Right kidney (tissue), 1 donor: Measurements from ENCODE around the gene TLK1.

Experiments
- DNase-seq: peaks from one replicate; pipeline ENCODE4 v3.0.0-alpha.2; 2016

TLK1 gene

DNA sequence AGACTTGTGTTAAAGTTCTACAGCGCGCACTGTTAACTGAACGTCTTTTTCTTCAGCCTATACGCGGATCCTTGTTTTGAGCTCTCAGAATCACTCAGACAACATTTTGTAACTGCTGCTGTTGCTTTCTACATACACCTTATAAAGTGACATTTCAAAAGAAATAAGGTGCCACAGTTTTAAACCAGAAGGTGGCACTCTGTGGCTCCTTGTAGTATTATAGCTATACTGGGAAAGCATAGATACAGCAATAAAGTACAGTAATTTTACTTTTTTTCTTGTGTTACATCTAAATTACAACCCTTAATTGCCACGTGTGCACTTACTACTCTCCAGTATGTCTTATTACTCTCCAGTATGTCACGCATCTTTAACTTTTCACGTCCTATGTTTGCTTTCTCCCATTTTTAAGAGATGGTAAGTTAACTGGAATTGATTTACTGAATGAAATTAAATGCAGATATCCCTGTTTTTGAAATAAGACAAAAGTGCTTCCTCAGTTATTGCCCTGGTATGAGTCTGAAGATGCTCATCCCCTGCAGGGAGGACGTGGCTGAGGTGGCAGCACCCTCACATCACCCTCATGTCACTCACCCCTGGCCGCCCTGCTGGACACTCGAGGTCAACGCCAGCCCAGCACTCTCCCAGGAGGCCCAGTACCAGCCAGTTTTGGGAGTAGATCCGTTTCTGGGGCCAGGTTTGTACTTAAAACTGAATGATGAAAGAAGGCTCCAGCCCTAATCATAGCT lies 193.9 kb downstream of the TLK1 start:
- no peak for DNase-seq

DNA sequence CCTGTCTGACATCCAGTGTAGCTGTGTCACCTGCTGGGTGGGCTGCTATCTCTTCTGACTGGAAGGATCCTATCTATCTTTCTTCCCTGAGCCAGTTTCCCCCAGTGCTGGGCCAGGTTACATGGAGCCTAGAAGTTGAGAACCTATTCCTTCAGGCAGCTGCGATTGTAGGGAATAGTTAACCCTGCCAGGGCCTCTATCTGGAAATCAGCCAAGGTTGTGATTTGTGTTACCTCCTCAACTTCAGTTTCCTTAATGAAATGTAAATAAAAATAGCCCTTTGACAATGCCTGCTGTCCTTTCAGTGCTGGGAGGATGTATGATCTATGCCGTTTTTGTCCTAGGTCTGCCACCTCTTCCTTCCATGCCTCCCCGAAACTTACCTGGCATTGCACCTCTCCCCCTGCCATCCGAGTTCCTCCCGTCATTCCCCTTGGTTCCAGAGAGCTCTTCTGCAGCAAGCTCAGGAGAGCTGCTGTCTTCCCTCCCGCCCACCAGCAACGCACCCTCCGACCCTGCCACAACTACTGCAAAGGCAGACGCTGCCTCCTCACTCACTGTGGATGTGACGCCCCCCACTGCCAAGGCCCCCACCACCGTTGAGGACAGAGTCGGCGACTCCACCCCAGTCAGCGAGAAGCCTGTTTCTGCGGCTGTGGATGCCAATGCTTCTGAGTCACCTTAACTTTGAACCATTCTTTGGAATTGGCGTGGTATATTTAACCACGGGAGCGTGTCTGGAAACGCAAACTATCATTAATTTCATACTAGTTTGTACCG lies 195.1 kb downstream of the TLK1 start:
- no peak for DNase-seq

DNA sequence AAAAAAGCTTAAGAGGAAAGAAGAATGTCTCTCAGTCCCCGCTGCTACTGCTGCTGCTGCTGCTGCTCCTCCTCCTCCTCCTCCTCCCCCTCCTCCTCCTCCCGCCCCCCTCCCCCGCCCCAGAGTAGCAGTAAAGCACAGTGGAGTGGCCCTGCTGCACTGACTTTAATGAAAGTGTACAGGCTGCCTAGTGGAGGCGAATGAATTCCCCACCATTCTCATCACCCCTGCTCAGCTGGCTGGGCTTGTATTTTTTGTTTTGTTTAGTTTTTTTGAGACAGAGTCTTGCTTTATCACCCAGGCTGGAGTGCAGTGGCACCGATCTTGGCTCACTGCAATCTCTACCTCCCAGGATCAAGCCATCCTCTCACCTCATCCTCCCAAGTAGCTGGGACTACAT lies 197.3 kb downstream of the TLK1 start:
- DNase-seq, result no peak

DNA sequence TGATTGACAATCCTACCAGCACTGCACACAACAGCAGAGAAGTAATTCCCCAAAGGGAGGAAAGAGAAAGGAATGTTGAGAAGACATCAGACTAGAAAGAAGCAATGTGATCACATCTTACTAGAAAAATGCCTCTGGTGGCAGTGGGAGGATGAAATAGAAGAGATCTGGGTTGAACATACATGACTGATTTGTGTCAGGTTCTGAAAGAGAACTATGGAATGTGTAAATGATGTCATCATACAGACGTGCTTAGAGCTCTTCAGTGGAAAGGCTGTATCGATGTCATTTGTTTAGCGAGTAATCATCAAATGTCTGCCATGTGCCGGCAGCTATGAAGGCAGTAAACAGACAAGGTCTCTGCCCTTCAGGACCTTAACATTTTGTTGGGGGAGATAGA lies 206.8 kb downstream of the TLK1 start:
- DNase-seq, result no peak

DNA sequence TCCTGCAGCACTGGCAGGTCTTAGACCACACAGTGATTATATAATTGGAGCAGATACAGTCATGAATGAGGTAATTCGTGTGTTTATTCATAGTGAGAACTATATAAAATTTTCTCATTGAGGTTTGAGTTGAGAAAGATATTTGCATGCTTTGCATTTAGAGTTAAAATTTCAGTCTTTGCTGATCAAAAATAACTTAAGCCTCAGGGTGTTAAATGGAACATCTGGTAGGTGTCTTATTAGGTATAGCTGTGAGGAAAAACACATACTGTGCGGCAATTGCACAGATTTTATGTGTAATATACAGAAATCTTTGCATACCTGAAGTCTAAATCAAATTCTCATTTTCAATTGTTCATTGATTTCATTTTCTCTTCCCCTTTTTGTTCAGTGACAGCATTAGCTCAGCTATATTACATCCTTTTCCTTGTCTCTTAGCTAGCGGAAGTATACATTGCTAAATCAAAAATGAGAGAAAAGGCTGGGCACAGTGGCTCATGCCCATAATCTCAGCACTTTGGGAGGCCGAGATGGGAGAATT lies 210.4 kb downstream of the TLK1 start:
- DNase-seq, result no peak

DNA sequence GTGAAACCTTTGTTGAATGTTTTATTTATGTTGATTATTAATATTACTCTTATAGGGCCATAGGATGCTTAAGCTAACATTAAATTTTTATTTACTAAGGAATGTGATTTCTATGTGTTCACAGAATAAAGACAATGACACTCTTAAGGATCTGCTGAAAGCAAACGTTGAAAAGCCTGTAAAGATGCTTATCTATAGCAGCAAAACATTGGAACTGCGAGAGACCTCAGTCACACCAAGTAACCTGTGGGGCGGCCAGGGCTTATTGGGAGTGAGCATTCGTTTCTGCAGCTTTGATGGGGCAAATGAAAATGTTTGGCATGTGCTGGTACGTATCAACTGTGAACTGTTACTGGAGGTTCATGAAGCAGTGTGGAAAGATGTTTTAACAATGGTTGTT lies 211.3 kb downstream of the TLK1 start:
- no peak for DNase-seq

DNA sequence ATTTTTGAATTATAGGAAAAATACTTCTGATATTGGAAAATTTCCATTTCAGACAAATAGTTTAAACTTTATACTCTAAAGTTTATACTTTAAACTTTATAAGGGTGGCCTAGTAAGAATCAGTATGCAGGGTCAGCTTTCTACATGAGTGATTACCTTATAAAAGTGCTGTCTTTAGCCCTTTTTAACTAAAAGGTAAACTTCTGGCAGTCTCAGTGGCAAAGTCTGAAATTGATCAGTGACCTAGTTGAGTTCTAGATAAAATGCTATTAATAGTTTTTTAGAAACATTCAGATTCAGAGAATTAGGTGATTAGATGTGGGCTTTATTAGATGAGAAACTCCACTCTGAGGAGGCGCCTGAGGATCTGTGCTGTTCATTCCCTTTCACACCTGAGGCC lies 216.1 kb downstream of the TLK1 start:
- no peak for DNase-seq

DNA sequence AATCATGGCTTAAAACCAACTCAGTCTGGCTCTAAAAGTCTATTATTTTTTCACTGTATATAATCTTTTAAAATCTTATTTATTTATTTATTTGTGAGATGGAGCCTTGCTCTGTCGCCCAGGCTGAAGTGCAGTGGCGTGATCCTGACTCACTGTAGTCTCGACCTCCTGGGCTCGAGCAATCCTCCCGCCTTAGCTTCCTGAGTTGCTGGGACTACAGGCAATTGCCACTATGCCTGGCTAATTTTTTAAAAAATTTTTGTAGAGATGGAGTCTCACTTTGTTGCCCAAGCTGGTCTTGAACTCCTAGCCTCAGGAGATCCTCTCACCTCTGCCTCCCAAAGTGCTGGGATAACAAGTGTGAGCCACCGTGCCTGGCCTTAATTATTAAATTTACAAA lies 217.1 kb downstream of the TLK1 start:
- no peak for DNase-seq

DNA sequence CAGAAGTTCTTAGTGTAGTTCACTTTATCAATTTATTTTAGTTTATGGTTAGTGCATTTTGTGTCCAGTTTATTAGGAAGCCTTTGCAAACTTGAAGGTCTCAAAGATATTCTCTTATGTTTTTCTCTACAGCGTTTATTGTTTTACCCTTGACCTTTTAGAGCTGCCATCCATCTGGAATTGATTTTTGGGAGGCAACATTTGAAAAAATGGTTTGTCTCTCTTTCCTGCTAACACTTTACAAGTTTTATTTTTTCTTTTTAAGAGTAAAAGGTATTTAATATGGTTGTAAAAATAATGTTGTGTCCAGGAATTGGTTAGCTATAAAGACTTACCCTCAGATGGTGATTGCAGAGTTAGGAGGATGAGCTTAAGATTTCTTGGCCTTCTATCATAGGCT lies 217.7 kb downstream of the TLK1 start:
- no peak for DNase-seq

DNA sequence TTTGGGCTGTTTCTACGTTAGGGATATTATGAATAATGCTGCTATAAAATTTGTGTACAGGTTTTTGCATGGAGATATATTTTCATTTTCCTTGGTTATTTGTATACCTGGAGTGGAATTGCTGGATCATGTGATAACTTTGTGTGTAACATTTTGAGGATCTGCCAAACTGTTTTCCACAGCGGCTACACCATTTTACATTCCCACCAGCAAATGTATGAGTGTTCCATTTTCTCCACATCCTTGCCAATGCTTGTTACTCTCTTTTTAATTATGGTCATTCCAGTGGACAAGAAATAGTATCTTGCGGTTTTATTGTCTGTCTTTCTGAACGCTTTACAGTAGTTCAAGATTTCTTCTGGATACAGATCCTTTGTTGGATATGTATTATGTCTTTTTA lies 218.1 kb downstream of the TLK1 start:
- no peak for DNase-seq
